K562 (cell line): ENCODE results near the gene CYB5B. TPM values are rescaled to one million over a fixed set of nuclear protein-coding genes. Genes with fewer than 3 reads are reported as not detected.

Experiments
- ATF1 ChIP-seq, 2 experiments: fragments of 450-650 bp in 1 of 2; IDR thresholded peaks; 2 replicates each; pipeline ENCODE4 v1.6.1; 2016; ENCODE audit warnings: missing compliant biosample characterization in 1 of 2, missing genetic modification characterization in 1 of 2
- CBX2 ChIP-seq: fragments of 200-600 bp; sonication (generic); IDR thresholded peaks from one replicate; pipeline ENCODE4 v1.6.1; 2012; ENCODE audit warnings: mild to moderate bottlenecking, low read length, inconsistent platforms; ENCODE audit not compliant: insufficient read depth, poor library complexity, severe bottlenecking
- CEBPB ChIP-seq: fragments of 450-650 bp; IDR thresholded peaks from 2 replicates; pipeline ENCODE4 v1.6.1; 2016; ENCODE audit warnings: missing genetic modification characterization, missing compliant biosample characterization
- CHD1 ChIP-seq: fragments of 200-600 bp; sonication (generic); IDR thresholded peaks from one replicate; pipeline ENCODE4 v1.6.1; 2012; ENCODE audit warnings: mild to moderate bottlenecking, moderate library complexity, low read length, inconsistent platforms
- CTCF ChIP-seq, 3 experiments: IDR thresholded peaks in 2 of 3; conservative IDR thresholded peaks in 1 of 3; 2 replicates each; pipeline ENCODE4 v1.5.1; 2011 to 2012; ENCODE audit warnings: low read length in 3 of 3, mild to moderate bottlenecking in 3 of 3, control low read depth in 2 of 3, improper control_type of control experiment in 1 of 3, inconsistent platforms in 1 of 3, low read depth in 1 of 3, mixed read lengths in 1 of 3, moderate library complexity in 1 of 3; ENCODE audit not compliant: insufficient read depth in 2 of 3
- ESRRA ChIP-seq: fragments of 450-650 bp; IDR thresholded peaks from 2 replicates; pipeline ENCODE4 v1.6.1; 2014; ENCODE audit warnings: low read depth, mild to moderate bottlenecking, moderate library complexity, borderline replicate concordance
- FOSL1 ChIP-seq: fragments of 200-800 bp; sonication (Bioruptor generic); conservative IDR thresholded peaks from 2 replicates; pipeline ENCODE4 v1.6.1; 2016; ENCODE audit warnings: missing genetic modification characterization, missing compliant biosample characterization
- JUNB ChIP-seq: fragments of 450-650 bp; formaldehyde crosslinking; conservative IDR thresholded peaks from 2 replicates; pipeline ENCODE4 v1.4.0; 2020; ENCODE audit warnings: mild to moderate bottlenecking
- KLF6 ChIP-seq: fragments of 250-450 bp; sonication (Bioruptor Pico); IDR thresholded peaks from 2 replicates; pipeline ENCODE4 v1.4.0; 2020; ENCODE audit warnings: mild to moderate bottlenecking, moderate library complexity, borderline replicate concordance
- NR1H2 ChIP-seq: sonication (generic); formaldehyde crosslinking; IDR thresholded peaks from 2 replicates; pipeline ENCODE4 v1.4.0; 2020; ENCODE audit warnings: mild to moderate bottlenecking, missing genetic modification reagents
- NR2C2 ChIP-seq, 2 experiments: fragments of 200-800 bp in 1 of 2; sonication (Bioruptor generic) in 1 of 2; sonication (generic) in 1 of 2; formaldehyde crosslinking in 1 of 2; IDR thresholded peaks; 2 replicates each; pipeline versions ENCODE4 v1.6.1 to v1.8.0; 2016 to 2022; ENCODE audit warnings: mild to moderate bottlenecking in 1 of 2, missing compliant biosample characterization in 1 of 2, missing genetic modification characterization in 1 of 2, missing genetic modification reagents in 1 of 2
- POLR2AphosphoS2 ChIP-seq: IDR thresholded peaks from 2 replicates; pipeline ENCODE4 v1.6.1; 2012; ENCODE audit warnings: low read length, improper control_type of control experiment
- SFPQ ChIP-seq: fragments of 200-400 bp; formaldehyde crosslinking; IDR thresholded peaks from 2 replicates; pipeline ENCODE4 v1.6.1; 2017; ENCODE audit warnings: mild to moderate bottlenecking, low read depth, low read length, moderate library complexity
- SMARCE1 ChIP-seq: fragments of 450-650 bp; IDR thresholded peaks from 2 replicates; pipeline ENCODE4 v1.7.1; 2016; ENCODE audit warnings: mild to moderate bottlenecking
- SNIP1 ChIP-seq: fragments of 450-650 bp; IDR thresholded peaks from 2 replicates; pipeline ENCODE4 v1.7.1; 2017; ENCODE audit warnings: low read depth, mild to moderate bottlenecking
- SRSF1 ChIP-seq: fragments of 200-400 bp; formaldehyde crosslinking; IDR thresholded peaks from 2 replicates; pipeline ENCODE4 v1.6.1; 2017; ENCODE audit warnings: mild to moderate bottlenecking, low read depth, low read length, moderate library complexity
- TAL1 ChIP-seq: fragments of 450-650 bp; IDR thresholded peaks from 2 replicates; pipeline ENCODE4 v1.6.1; 2016; ENCODE audit warnings: mild to moderate bottlenecking
- ZBTB43 ChIP-seq: sonication (generic); formaldehyde crosslinking; IDR thresholded peaks from 2 replicates; pipeline ENCODE4 v1.8.0; 2023; ENCODE audit warnings: mild to moderate bottlenecking, missing genetic modification reagents
- ZNF197 ChIP-seq: fragments of 200-800 bp; sonication (Bioruptor generic); IDR thresholded peaks from 2 replicates; pipeline ENCODE4 v1.6.1; 2016; ENCODE audit warnings: low read depth, missing genetic modification characterization, missing compliant biosample characterization
- ZNF707 ChIP-seq: fragments of 250-450 bp; sonication (Bioruptor Pico); conservative IDR thresholded peaks from 2 replicates; pipeline ENCODE4 v1.8.0; 2022; ENCODE audit warnings: inconsistent platforms, mild to moderate bottlenecking, moderate library complexity
- polyA plus RNA-seq, 8 experiments: library from polyadenylated mRNA; depleted of rRNA in 4 of 8; stranded (reverse) in 5 of 8; unstranded in 3 of 8; fragments of >200 nt; fragmentation: Nextera tagmentation in 2 of 8; fragmentation: Illumina TruSeq in 1 of 8; extraction: Ambion mirVana in 2 of 8; extraction: Trizol in 1 of 8; gene quantifications; 2 replicates each; pipeline versions ENCODE4 v1.2.1 to v1.2.3, GENCODE V29; 2011 to 2014; ENCODE audit warnings: inconsistent platforms in 1 of 8, missing spikeins in 1 of 8
- total RNA-seq, 7 experiments: library from RNA; depleted of rRNA in 6 of 7; stranded (reverse); fragments of >200 nt in 6 of 7; fragmentation: Illumina TruSeq in 2 of 7; extraction: Trizol in 2 of 7; gene quantifications; 2 replicates each; pipeline versions ENCODE4 v1.2.1 to v1.2.3, GENCODE V29; 2011 to 2021; ENCODE audit warnings: low replicate concordance in 1 of 7
- TF ChIP-seq, protein P1 (sequence below): fragments of 450-650 bp; formaldehyde crosslinking; IDR thresholded peaks from 2 replicates; pipeline ENCODE4 v1.4.0; 2020; ENCODE audit warnings: mild to moderate bottlenecking, moderate library complexity

The CYB5B gene
- total and polyA plus RNA-seq, 9 of the 15 experiments (the other 6 are each of a cell fraction or from before 2014, with no cell fraction given) = 29.9 to 274 (median 136) TPM

- no peak for TF ChIP-seq SFPQ
- TF ChIP-seq TAL1 = no peak
- TF ChIP-seq, protein P1, sequence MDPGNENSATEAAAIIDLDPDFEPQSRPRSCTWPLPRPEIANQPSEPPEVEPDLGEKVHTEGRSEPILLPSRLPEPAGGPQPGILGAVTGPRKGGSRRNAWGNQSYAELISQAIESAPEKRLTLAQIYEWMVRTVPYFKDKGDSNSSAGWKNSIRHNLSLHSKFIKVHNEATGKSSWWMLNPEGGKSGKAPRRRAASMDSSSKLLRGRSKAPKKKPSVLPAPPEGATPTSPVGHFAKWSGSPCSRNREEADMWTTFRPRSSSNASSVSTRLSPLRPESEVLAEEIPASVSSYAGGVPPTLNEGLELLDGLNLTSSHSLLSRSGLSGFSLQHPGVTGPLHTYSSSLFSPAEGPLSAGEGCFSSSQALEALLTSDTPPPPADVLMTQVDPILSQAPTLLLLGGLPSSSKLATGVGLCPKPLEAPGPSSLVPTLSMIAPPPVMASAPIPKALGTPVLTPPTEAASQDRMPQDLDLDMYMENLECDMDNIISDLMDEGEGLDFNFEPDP (CRISPR knock-in tag) = no peak
- TF ChIP-seq KLF6 = no peak
- no peak for TF ChIP-seq NR2C2 (CRISPR knock-in tag; IDR thresholded peaks at IDR 0.05)
- TF ChIP-seq NR2C2 (tag; IDR thresholded peaks at IDR 0.05) = peak; percentile 91
- no peak for TF ChIP-seq ESRRA
- TF ChIP-seq POLR2AphosphoS2 = no peak
- TF ChIP-seq SNIP1 = no peak
- no peak for TF ChIP-seq SRSF1
- 0 out of 2 replicates have a peak, but pooled peaks have one; percentile 20 for TF ChIP-seq CEBPB
- TF ChIP-seq ZBTB43 (CRISPR knock-in tag) = no peak
- TF ChIP-seq SMARCE1 = peak; percentile 38; the same call in 1 of the 2 replicates
- TF ChIP-seq JUNB (CRISPR knock-in tag) = no peak
- peak; percentile 48 for TF ChIP-seq FOSL1 (tag)
- peak in 2 of 3 experiments; percentile 14 to 37; a peak in 1 of 6 replicates for TF ChIP-seq CTCF (IDR thresholded peaks at IDR 0.05 in 2 of 3, conservative IDR thresholded peaks at IDR 0.05 in 1 of 3; ENCODE audit: insufficient read depth in 2 of 3, low read depth in 1 of 3, low read length in 3 of 3)
- TF ChIP-seq ATF1 (CRISPR knock-in tag; IDR thresholded peaks at IDR 0.05) = no peak
- TF ChIP-seq ATF1 (tag; IDR thresholded peaks at IDR 0.05) = no peak
- TF ChIP-seq NR1H2 = no peak
- no peak for TF ChIP-seq ZNF197 (CRISPR knock-in tag)
- no peak for TF ChIP-seq ZNF707 (CRISPR knock-in tag)
- TF ChIP-seq CBX2 = no peak
- TF ChIP-seq CHD1 = no peak
These were observed 40.8 kb downstream of the CYB5B start (continued) for GRCh38 chr16:69465083-69465721.
